GM18508 (cell line): ENCODE measurements around the gene ZNF17.

ENCODE experiments used
- ATAC-seq: cut with Tn5 transposase; IDR thresholded peaks from one replicate; pipeline ENCODE4 v1.9.1; 2021; ENCODE audit warnings: moderate number of reproducible peaks; ENCODE audit not compliant: insufficient read depth, unreplicated experiment

The ZNF17 gene

GRCh38 chr19:57421037-57421436, 10.1 kb downstream of the ZNF17 start:
- ATAC-seq = no peak

- ATAC-seq = peak; percentile 8
These were observed 23.6 kb downstream of the ZNF17 start for GRCh38 chr19:57434386-57435061.

GRCh38 chr19:57435062-57435978, 24.4 kb downstream of the ZNF17 start, which contains the start of gene ZNF749:
ZNF749 (plus strand) TSS chr19:57435325; CDS start chr19:57435579, 254 bp downstream.
- ATAC-seq = peak; percentile 88

- no peak for ATAC-seq
These were observed 25.5 kb downstream of the ZNF17 start for GRCh38 chr19:57436417-57436816.

- no peak for ATAC-seq
These were observed 27.0 kb downstream of the ZNF17 start for GRCh38 chr19:57437931-57438330.

GRCh38 chr19:57438925-57439324, 28.0 kb downstream of the ZNF17 start:
- no peak for ATAC-seq

- no peak for ATAC-seq
These were observed 31.2 kb downstream of the ZNF17 start for GRCh38 chr19:57441979-57442752.

GRCh38 chr19:57443121-57443696, 32.2 kb downstream of the ZNF17 start:
- no peak for ATAC-seq

- no peak for ATAC-seq
These were observed 41.3 kb downstream of the ZNF17 start for GRCh38 chr19:57452307-57452706.

- no peak for ATAC-seq
These were observed 54.9 kb downstream of the ZNF17 start for GRCh38 chr19:57465680-57466381.

GRCh38 chr19:57466489-57466888, 55.5 kb downstream of the ZNF17 start:
- ATAC-seq = no peak
